Activated CD8-positive, alpha-beta T cell treated with anti-CD3 and anti-CD28 coated beads, Interleukin-2, amount 10 ng/mL, durations not matched to agents 7 days and 5 days (primary cell): ENCODE results near the gene NRP1. TPM values are rescaled to one million over a fixed set of nuclear protein-coding genes. Genes with fewer than 3 reads are reported as not detected.
A peak's percentile ranks its signal among the peaks of the same experiment; 100 is the strongest.

Source experiments
- ATAC-seq: fragments of 150-1000 bp; cut with Tn5 transposase; one replicate; pipeline ENCODE4 v1.10.0; 2021; ENCODE audit warnings: moderate library complexity
- CTCF ChIA-PET: fragments of 350-600 bp; sonication (Branson Sonifier 250); formaldehyde crosslinking; loops from one replicate; lab custom pipeline; 2021; ENCODE audit warnings: antibody characterized with exemption; lab: Charles Lee
- POLR2A ChIA-PET: fragments of 350-600 bp; sonication (Branson Sonifier 250); formaldehyde crosslinking; loops from one replicate; lab custom pipeline; 2021; ENCODE audit warnings: antibody characterized with exemption; lab: Charles Lee
- DNase-seq: peaks from one replicate; pipeline ENCODE4 v3.0.0-alpha.2; 2020
- H3K27ac Mint-ChIP-seq: one replicate; pipeline ENCODE4 v1.8.0; 2021; ENCODE audit warnings: mild to moderate bottlenecking, mixed read lengths
- H3K27me3 Mint-ChIP-seq: one replicate; pipeline ENCODE4 v1.8.0; 2021; ENCODE audit warnings: low read depth, mixed read lengths
- H3K36me3 Mint-ChIP-seq: one replicate; pipeline ENCODE4 v1.8.0; 2021; ENCODE audit warnings: low read depth, mixed read lengths
- H3K4me1 Mint-ChIP-seq: one replicate; pipeline ENCODE4 v1.8.0; 2021; ENCODE audit warnings: low read depth, mixed read lengths
- H3K4me3 Mint-ChIP-seq: one replicate; pipeline ENCODE4 v1.8.0; 2021; ENCODE audit warnings: mild to moderate bottlenecking, mixed read lengths
- H3K9me3 Mint-ChIP-seq: one replicate; pipeline ENCODE4 v1.8.0; 2022; ENCODE audit warnings: mixed read lengths; ENCODE audit not compliant: insufficient read depth
- total RNA-seq, 2 experiments: library from RNA; stranded (reverse); gene quantifications; one replicate each; pipeline ENCODE4 v1.2.3, GENCODE V29; 2021

The NRP1 gene
- total RNA-seq, 2 experiments from 2014 or later, result 0.11 to 0.23 TPM

DNA sequence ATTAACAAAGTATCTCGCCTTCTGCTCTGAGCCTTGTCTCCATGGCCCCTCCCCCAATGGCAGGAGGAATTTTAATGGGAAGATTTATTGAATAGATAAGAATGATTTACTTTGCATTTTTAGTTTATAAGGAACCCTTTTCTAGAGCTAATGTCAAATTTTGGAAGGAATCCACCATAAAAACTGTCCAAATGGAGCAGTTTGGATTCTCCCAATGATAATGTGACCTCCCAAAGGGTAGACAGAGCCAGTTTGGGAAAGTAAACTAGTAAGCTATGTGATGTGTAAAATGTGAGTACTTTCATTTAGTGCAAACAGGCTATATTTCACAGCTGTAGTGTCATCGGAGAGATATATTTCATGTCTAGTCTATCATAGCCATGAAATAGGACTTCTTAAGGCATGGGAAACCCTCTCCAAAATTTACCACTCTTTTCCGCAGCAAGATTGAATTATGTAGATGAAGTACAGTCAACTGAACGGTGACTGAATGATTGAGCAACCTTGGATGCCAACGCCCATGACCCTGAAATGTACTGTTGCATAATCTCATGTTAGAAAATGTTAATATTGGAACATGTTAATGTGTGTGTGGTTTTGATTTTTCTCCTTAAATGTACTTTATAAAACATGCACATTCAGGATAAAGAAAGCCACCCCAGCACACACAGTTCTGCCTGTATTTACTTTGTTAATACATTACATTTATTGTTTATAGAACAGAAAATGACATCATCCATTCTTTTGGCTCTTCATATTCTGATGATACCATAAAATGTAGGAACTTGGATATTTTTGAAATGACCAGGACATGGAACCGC lies 140.6 kb downstream of the NRP1 start:
- Mint-ChIP-seq H3K4me1 (no peaks in the 10 kb centered on the region), H3K36me3 (no peaks in the 10 kb centered on the region), H3K27ac (no peak overlapping the region), H3K27me3 (peaks cover 21% of the 10 kb centered on the region), H3K4me3 (no peak overlapping the region), H3K9me3 (no peaks in the 10 kb centered on the region)
- POLR2A ChIA-PET, result no interaction called here
- DNase-seq, result no peak
- ATAC-seq, result no peak
- CTCF ChIA-PET, result interaction anchor here (0.8 to 2.0 kb wide), 29 partner anchors 8 to 1445 kb away, joined by 3 to 26 read pairs (median 4); no protein-coding TSS in a partner anchor

DNA sequence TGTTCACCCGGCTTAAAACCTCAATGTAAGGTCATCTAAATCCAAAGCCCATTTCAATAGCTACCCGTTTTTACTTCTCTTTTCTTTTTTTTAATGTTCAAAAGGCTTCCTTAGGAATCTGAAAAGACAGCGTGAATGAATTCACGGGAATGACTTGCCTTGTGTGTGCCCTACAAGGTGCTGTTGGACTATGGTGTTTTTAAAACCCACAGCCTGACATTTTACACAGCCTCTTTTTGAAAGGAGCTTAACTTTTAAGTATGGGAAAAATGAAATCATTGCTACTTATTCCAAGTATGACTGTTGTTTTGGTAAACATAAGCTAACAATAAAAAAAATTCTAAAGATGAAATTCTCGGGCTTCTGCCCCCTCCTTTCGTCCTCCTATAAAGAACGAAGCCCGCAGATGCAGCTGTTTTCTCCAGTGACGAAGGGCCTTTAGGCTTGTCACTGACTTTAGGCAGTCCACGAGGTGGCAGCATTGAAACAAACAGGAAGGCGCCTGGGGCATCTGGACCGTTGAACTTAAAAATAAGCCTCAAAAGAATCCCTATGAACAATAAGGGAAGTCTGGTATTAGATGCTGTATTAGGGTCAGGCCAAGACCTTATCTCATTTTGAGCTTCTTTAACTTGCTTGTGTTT lies 141.3 kb downstream of the NRP1 start:
- H3K27me3 Mint-ChIP-seq, result peaks cover 21% of the 10 kb centered on the region
- no peak overlapping the region for H3K4me3 Mint-ChIP-seq
- peak; percentile 77 for DNase-seq
- ChIA-PET POLR2A (no interaction called here), CTCF (interaction anchor here (0.7 to 2.0 kb wide), 50 partner anchors 8 to 1445 kb away, joined by 3 to 26 read pairs (median 4); partner anchors contain the start of gene NRP1)
- H3K36me3 Mint-ChIP-seq, result no peaks in the 10 kb centered on the region
- no peaks in the 10 kb centered on the region for H3K9me3 Mint-ChIP-seq
- no peak overlapping the region for H3K27ac Mint-ChIP-seq
- peak; percentile 80 for ATAC-seq
- H3K4me1 Mint-ChIP-seq, result no peaks in the 10 kb centered on the region

DNA sequence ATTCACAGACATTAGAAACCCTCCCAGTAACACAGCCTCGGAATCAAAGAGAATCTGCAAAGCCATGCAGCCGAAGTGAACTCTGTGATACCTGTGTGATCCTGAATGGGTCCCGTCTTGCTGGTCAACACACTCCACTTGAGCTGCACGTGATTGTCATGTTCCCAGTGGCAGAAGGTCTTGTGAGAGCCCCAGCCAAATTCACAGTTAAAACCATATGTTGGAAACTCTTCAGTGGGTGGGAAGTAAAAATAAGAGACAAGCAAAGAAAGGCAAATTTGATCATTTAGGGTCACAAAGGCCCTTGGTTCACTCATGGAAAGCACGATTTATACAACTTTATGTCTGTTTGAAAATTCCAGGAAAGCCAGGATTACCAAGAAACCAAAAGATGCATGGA lies 142.3 kb downstream of the NRP1 start:
- ATAC-seq (no peak), DNase-seq (no peak)
- no peaks in the 10 kb centered on the region for H3K4me1 Mint-ChIP-seq
- H3K27me3 Mint-ChIP-seq, result peaks cover 21% of the 10 kb centered on the region
- no peaks in the 10 kb centered on the region for H3K36me3 Mint-ChIP-seq
- H3K4me3 Mint-ChIP-seq, result no peak overlapping the region
- no peaks in the 10 kb centered on the region for H3K9me3 Mint-ChIP-seq
- no peak overlapping the region for H3K27ac Mint-ChIP-seq
- POLR2A ChIA-PET, result no interaction called here
- CTCF ChIA-PET, result interaction anchor here (1.0 to 2.0 kb wide), 7 partner anchors 11 to 83 kb away, joined by 3 to 26 read pairs (median 4); no protein-coding TSS in a partner anchor

DNA sequence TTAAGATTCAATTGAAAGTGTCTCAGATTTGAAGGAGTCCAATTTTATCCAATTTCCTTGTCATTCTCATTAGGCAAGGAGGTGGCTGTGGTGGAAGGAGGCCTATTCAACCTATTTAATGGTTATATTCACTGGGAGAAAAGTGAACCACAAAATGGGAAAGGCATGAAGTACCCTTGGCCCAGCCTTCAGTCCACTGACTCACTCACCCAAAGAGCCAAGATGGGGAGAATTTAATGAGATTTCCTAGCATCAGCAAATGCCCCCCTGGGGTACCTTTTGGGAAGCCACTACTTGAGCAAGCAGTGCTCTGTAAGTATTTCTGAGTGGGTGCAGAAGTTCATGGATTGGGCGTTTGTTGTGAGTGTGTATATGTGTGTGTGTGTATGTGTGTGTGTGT lies 144.1 kb downstream of the NRP1 start:
- CTCF ChIA-PET, result interaction anchor here (1.0 kb wide), 1 partner anchor 14 kb away, joined by 3 read pairs; no protein-coding TSS in a partner anchor
- POLR2A ChIA-PET, result no interaction called here
- H3K9me3 Mint-ChIP-seq, result no peaks in the 10 kb centered on the region
- no peak for ATAC-seq
- H3K4me3 Mint-ChIP-seq, result no peak overlapping the region
- no peaks in the 10 kb centered on the region for H3K4me1 Mint-ChIP-seq
- DNase-seq, result no peak
- H3K27me3 Mint-ChIP-seq, result peaks cover 17% of the 10 kb centered on the region
- no peaks in the 10 kb centered on the region for H3K36me3 Mint-ChIP-seq
- H3K27ac Mint-ChIP-seq, result no peak overlapping the region

DNA sequence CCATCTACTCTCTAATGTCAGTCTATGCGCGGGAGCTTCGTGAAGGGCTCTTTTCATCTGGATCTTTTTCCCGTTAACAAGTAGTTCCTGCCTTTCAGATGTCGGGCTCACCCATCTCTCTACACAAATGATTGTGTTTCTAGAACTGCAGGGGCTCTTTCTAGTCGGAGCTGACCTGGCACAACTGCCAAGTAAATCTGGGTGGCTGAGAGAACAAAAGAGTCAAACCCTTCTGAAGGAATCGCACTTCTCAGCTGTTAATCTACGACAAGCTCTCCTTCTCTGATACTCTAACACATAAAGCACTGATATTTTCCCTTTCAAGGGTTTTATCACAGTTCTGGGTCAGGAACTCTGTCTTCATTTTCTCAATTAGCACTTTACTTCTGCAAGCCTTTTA lies 144.7 kb downstream of the NRP1 start:
- ChIA-PET CTCF (interaction anchor here (1.0 kb wide), 1 partner anchor 14 kb away, joined by 3 read pairs; no protein-coding TSS in a partner anchor), POLR2A (no interaction called here)
- H3K36me3 Mint-ChIP-seq, result no peaks in the 10 kb centered on the region
- H3K4me3 Mint-ChIP-seq, result no peak overlapping the region
- H3K27me3 Mint-ChIP-seq, result peaks cover 17% of the 10 kb centered on the region
- no peaks in the 10 kb centered on the region for H3K4me1 Mint-ChIP-seq
- no peak for ATAC-seq
- no peaks in the 10 kb centered on the region for H3K9me3 Mint-ChIP-seq
- no peak overlapping the region for H3K27ac Mint-ChIP-seq
- DNase-seq, result no peak

DNA sequence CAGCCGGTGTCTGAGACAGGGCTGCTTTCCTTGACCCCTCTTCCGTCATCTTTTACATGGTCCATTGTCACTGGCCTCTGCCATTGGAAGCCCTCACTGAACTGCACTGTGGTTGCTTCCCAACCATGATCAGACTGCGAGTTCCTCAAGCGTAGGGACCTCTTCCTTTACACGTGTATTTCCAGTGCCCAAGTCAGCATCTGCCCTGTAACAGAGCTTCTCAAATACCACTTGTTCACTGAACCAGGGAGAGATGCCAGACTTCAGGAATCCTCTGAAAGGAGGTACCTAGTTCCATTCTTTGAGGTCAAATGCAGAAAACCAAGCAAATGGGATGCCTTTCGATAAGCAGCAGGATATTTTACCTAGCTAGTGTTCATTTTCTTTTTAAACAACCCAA lies 145.1 kb downstream of the NRP1 start:
- CTCF ChIA-PET, result interaction anchor here (1.0 kb wide), 1 partner anchor 13 kb away, joined by 3 read pairs; no protein-coding TSS in a partner anchor
- H3K9me3 Mint-ChIP-seq, result no peaks in the 10 kb centered on the region
- H3K27ac Mint-ChIP-seq, result no peak overlapping the region
- ATAC-seq (no peak), DNase-seq (no peak)
- H3K27me3 Mint-ChIP-seq, result peaks cover 15% of the 10 kb centered on the region
- POLR2A ChIA-PET, result no interaction called here
- no peaks in the 10 kb centered on the region for H3K4me1 Mint-ChIP-seq
- no peaks in the 10 kb centered on the region for H3K36me3 Mint-ChIP-seq
- H3K4me3 Mint-ChIP-seq, result no peak overlapping the region

DNA sequence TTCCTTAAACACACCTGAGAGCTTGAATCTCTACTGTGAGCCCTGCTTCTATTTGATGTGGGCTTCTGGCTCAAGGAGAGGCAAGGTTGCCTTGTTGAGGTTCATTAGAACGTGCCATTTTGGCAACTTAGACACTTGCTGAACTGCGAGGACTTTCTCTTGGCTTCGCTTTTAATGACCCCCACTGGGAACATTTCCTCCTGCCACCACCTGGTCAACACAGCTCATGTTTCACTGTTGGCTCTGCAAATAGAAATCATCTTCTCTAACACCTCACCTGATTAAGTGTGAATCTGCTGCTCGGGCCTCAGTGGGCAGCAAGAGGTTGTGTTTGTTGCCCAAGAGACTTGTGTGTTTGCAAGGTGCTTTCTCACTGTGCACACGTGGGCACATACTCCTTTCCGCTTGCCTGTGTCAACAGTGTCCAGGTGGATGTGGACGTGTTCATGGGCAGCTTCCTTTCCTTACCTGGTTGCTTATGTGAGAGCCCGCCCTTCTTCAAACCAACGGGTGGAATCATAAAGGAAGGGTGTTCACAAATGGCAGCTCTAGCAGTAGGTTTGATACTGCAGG lies 147.0 kb downstream of the NRP1 start:
- DNase-seq, result no peak
- ChIA-PET CTCF (no interaction called here), POLR2A (no interaction called here)
- Mint-ChIP-seq H3K4me3 (no peak overlapping the region), H3K27me3 (peaks cover 15% of the 10 kb centered on the region), H3K9me3 (no peaks in the 10 kb centered on the region), H3K4me1 (no peaks in the 10 kb centered on the region), H3K36me3 (no peaks in the 10 kb centered on the region), H3K27ac (no peak overlapping the region)
- ATAC-seq, result no peak

DNA sequence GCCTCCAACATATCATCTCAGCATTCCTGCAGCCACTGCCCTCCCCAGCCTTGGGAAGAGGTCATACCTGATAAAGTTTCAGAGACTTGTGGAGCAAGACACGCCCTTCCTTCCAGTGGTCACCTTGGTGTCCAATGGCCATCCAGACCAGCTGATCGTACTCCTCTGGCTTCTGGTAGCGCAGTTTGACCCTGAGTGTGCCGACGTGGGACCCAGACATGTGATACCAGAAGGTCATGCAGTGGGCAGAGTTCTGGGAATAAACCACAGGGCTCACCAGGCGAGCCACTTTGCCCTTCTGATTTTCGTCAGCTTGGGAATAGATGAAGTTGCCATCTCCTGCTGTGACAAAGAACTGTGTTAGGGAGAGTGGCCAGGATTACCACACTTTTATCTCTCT lies 148.3 kb downstream of the NRP1 start:
- H3K4me3 Mint-ChIP-seq, result no peak overlapping the region
- ChIA-PET CTCF (no interaction called here), POLR2A (no interaction called here)
- no peak for DNase-seq
- H3K27me3 Mint-ChIP-seq, result peaks cover 11% of the 10 kb centered on the region
- no peak overlapping the region for H3K27ac Mint-ChIP-seq
- no peak for ATAC-seq
- no peaks in the 10 kb centered on the region for H3K36me3 Mint-ChIP-seq
- H3K4me1 Mint-ChIP-seq, result no peaks in the 10 kb centered on the region
- no peaks in the 10 kb centered on the region for H3K9me3 Mint-ChIP-seq

DNA sequence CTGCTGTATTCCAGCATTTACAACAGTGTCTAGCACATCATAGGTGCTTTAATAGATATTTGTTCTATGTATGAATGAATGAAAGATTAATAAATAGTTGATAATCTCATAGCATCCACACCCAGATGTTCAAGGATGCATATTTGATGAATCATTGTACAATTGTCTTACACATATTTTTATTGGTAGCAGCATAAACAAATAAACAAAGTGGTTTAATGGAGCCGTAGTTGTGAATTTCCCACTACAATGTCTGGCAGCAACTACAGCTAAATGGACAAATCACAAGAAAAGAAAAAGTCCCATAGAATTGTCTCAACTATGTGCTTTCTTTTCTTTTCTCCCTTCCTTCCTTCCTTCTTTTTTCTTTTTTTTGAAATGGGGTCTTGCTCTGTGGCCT lies 150.8 kb downstream of the NRP1 start:
- H3K27me3 Mint-ChIP-seq, result no peaks in the 10 kb centered on the region
- ChIA-PET CTCF (interaction anchor here (1.2 kb wide), 1 partner anchor 9 kb away, joined by 6 read pairs; no protein-coding TSS in a partner anchor), POLR2A (no interaction called here)

DNA sequence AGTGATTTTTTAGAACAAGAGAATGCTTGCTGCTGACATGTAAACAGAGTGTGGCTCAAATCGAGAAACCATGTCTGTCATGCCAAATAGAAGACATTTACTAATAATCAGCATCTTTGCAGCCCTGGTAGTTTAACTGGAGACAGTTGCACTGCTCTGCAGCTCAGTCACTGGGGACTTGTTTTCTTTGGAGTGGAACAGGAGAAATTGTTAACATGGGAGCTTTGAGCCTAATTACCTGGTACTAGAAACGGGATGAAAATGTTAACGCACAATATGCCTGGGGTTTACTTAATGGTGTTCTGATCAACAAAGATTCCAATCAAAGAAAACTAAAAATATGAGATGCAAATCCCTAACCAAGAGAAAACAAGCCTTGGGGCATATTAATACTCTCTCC lies 153.5 kb downstream of the NRP1 start:
- no peak overlapping the region for H3K27ac Mint-ChIP-seq
- CTCF ChIA-PET, result no interaction called here
- ATAC-seq (no peak), DNase-seq (no peak)
- H3K4me3 Mint-ChIP-seq, result no peak overlapping the region
- H3K4me1 Mint-ChIP-seq, result no peaks in the 10 kb centered on the region
- POLR2A ChIA-PET, result no interaction called here
- H3K27me3 Mint-ChIP-seq, result peaks cover 2% of the 10 kb centered on the region
- no peaks in the 10 kb centered on the region for H3K9me3 Mint-ChIP-seq
- no peaks in the 10 kb centered on the region for H3K36me3 Mint-ChIP-seq

More for the DNA sequence above, 150.8 kb downstream of the NRP1 start:
- Mint-ChIP-seq H3K4me1 (no peaks in the 10 kb centered on the region), H3K9me3 (no peaks in the 10 kb centered on the region), H3K27ac (no peak overlapping the region), H3K36me3 (no peaks in the 10 kb centered on the region), H3K4me3 (no peak overlapping the region)
- ATAC-seq (no peak), DNase-seq (no peak)

DNA sequence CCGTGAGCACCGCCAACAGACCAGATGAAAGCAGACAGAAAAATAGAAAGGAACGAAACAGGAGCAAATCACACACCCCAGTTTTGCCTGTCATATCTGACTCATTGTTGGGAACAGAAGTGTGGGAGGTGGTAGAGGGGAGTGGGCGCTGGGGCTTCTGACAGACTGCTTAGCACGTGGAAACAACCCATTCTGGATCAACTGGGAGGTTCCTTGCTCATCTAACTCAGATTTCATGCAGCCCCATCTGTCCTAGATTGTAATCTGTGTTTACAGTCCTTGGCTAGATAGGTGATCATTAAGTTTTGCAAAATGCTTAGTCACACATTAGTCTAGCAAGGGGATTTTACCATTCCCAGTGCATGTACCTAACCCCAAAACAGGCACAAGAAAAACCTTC lies 154.1 kb downstream of the NRP1 start:
- no peak overlapping the region for H3K4me3 Mint-ChIP-seq
- H3K36me3 Mint-ChIP-seq, result no peaks in the 10 kb centered on the region
- peaks cover 2% of the 10 kb centered on the region for H3K27me3 Mint-ChIP-seq
- ChIA-PET CTCF (no interaction called here), POLR2A (no interaction called here)
- no peaks in the 10 kb centered on the region for H3K9me3 Mint-ChIP-seq
- H3K27ac Mint-ChIP-seq, result no peak overlapping the region
- DNase-seq, result no peak
- ATAC-seq, result no peak
- no peaks in the 10 kb centered on the region for H3K4me1 Mint-ChIP-seq

DNA sequence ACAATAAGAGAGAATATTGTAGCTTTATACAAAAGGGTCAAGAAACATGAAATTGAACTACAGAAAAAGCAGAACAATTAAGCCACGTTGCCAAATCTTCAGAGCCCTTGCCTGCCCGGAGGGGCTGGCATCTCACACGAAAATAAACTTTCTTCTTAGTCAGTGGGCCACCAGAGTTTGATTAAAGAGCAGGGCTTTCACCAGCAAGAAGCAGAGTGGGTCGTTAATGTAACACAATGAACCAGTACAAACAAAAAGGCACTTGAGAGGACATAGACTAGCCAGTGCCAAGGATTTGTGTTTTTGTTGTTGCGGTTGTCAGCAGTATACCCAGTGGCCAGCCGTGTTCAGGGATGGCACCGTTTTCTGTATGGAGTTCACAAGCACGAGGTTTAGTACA lies 155.4 kb downstream of the NRP1 start:
- Mint-ChIP-seq H3K27me3 (peaks cover 6% of the 10 kb centered on the region), H3K4me3 (no peak overlapping the region), H3K36me3 (no peaks in the 10 kb centered on the region), H3K27ac (no peak overlapping the region), H3K4me1 (no peaks in the 10 kb centered on the region), H3K9me3 (no peaks in the 10 kb centered on the region)
- ATAC-seq, result no peak
- ChIA-PET CTCF (no interaction called here), POLR2A (no interaction called here)
- no peak for DNase-seq
